ENCODE measurements around the gene PAK1. TPM values are rescaled to one million over a fixed set of nuclear protein-coding genes. Genes with fewer than 3 reads are reported as not detected.

Gene PAK1
- total and polyA plus RNA-seq, 10 of the 15 experiments (the other 5 are each of a cell fraction or from before 2014, with no cell fraction given): 43.8 to 321 (median 110) TPM

DNA sequence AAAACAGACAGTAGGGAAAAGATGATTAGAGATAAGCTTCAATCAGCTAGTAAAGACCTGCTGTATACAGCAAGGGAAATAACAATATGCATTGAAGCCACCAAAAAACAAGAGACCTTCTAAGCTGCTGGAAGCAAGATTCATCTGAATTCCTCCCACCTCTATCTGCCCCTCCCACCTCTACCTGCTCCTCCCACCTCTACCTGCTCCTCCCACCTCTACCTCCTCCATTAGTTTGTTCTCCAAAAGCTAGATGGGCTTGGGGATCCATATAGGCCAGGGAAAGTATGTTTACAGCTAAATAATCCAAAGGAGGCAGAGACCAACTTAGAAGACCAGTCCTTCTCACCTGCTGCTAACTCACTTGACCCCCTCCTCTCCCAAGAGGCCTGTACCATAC is 33.2 kb downstream of the PAK1 start (continued):
- TF ChIP-seq, protein P1, sequence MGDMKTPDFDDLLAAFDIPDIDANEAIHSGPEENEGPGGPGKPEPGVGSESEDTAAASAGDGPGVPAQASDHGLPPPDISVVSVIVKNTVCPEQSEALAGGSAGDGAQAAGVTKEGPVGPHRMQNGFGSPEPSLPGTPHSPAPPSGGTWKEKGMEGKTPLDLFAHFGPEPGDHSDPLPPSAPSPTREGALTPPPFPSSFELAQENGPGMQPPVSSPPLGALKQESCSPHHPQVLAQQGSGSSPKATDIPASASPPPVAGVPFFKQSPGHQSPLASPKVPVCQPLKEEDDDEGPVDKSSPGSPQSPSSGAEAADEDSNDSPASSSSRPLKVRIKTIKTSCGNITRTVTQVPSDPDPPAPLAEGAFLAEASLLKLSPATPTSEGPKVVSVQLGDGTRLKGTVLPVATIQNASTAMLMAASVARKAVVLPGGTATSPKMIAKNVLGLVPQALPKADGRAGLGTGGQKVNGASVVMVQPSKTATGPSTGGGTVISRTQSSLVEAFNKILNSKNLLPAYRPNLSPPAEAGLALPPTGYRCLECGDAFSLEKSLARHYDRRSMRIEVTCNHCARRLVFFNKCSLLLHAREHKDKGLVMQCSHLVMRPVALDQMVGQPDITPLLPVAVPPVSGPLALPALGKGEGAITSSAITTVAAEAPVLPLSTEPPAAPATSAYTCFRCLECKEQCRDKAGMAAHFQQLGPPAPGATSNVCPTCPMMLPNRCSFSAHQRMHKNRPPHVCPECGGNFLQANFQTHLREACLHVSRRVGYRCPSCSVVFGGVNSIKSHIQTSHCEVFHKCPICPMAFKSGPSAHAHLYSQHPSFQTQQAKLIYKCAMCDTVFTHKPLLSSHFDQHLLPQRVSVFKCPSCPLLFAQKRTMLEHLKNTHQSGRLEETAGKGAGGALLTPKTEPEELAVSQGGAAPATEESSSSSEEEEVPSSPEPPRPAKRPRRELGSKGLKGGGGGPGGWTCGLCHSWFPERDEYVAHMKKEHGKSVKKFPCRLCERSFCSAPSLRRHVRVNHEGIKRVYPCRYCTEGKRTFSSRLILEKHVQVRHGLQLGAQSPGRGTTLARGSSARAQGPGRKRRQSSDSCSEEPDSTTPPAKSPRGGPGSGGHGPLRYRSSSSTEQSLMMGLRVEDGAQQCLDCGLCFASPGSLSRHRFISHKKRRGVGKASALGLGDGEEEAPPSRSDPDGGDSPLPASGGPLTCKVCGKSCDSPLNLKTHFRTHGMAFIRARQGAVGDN (IDR thresholded peaks at IDR 0.05): no peak
- TF ChIP-seq TAF1 (IDR thresholded peaks at IDR 0.05; ENCODE audit: borderline replicate concordance, low read depth, low read length) (no peak), ZBTB33 (IDR thresholded peaks at IDR 0.05) (no peak)

- RAD21 ChIA-PET (ENCODE audit: unreplicated experiment): interaction anchor here (0.8 to 4.9 kb wide), 7 partner anchors 10 to 33 kb away, joined by 3 to 28 read pairs (median 4); no protein-coding TSS in a partner anchor
- no peak overlapping the region for H2AFZ ChIP-seq (ENCODE audit: control insufficient read depth, low read depth, low read length)
- DNase-seq (ENCODE audit: low read depth, low spot score): no peak
- BruUV-seq (replicated peaks): no TSS peak
- SMC1A ChIA-PET (ENCODE audit: uncharacterized antibody, unreplicated experiment): interaction anchor here (0.7 to 4.7 kb wide), 13 partner anchors 8 to 41 kb away, joined by 3 to 28 read pairs (median 5); no protein-coding TSS in a partner anchor
- H3K4me2 ChIP-seq (ENCODE audit: control insufficient read depth, insufficient read depth): peak overlapping the region; percentile 53
- CTCF ChIA-PET: interaction anchor here (0.8 to 2.1 kb wide), 7 partner anchors 9 to 34 kb away, joined by 3 to 10 read pairs (median 5); no protein-coding TSS in a partner anchor
- H3K27ac ChIP-seq (ENCODE audit: control insufficient read depth, insufficient read depth): peak overlapping the region; percentile 67
- peaks cover 74% of the 10 kb centered on the region for H3K79me2 ChIP-seq (ENCODE audit: control insufficient read depth, insufficient read depth, low read length)
- no peak overlapping the region for H3K4me3 ChIP-seq
- no peaks in the 10 kb centered on the region for H3K27me3 ChIP-seq (replicated peaks in 1 of 2; ENCODE audit: control insufficient read depth in 2 of 2, insufficient read depth in 2 of 2, low read length in 1 of 2)
- 0% methylated on average over 2 of the region's 2 CpGs for WGBS (ENCODE audit: insufficient coverage, insufficient replicate concordance, low lambda C conversion rate, missing lambda C conversion rate)
- intact Hi-C loops (cut with micrococcal nuclease; ENCODE audit: unreplicated experiment) (no loop called here), in situ Hi-C loops (cut with MboI) (no loop called here)
- H4K20me1 ChIP-seq (ENCODE audit: control insufficient read depth, insufficient read depth): no peaks in the 10 kb centered on the region
- H3K36me3 ChIP-seq (ENCODE audit: control insufficient read depth in 2 of 2, insufficient read depth in 2 of 2, low read length in 1 of 2): no peaks in the 10 kb centered on the region; a peak in 1 of 4 replicates
- POLR2A ChIA-PET: interaction anchor here (1.2 to 5.5 kb wide), 4 partner anchors 10 to 27 kb away, joined by 3 to 33 read pairs (median 18); no protein-coding TSS in a partner anchor
- H3K9me3 ChIP-seq (replicated peaks; ENCODE audit: control insufficient read depth, insufficient read depth, low read length): no peaks in the 10 kb centered on the region
- FAIRE-seq: no peak
- peaks cover 51% of the 10 kb centered on the region for H3K4me1 ChIP-seq (ENCODE audit: control insufficient read depth, insufficient read depth, low read length)
- peak; percentile 37 for ATAC-seq
- H3K9ac ChIP-seq (ENCODE audit: control insufficient read depth, insufficient read depth, low read length): no peak overlapping the region
- TF ChIP-seq IRF3 (IDR thresholded peaks at IDR 0.05) (no peak), TBL1XR1 (IDR thresholded peaks at IDR 0.05; ENCODE audit: low read depth, low read length) (no peak), NBN (IDR thresholded peaks at IDR 0.05) (no peak), RAD21 (IDR thresholded peaks at IDR 0.05; ENCODE audit: insufficient read depth, low read depth, low read length) (no peak)
- TF ChIP-seq, protein P2, sequence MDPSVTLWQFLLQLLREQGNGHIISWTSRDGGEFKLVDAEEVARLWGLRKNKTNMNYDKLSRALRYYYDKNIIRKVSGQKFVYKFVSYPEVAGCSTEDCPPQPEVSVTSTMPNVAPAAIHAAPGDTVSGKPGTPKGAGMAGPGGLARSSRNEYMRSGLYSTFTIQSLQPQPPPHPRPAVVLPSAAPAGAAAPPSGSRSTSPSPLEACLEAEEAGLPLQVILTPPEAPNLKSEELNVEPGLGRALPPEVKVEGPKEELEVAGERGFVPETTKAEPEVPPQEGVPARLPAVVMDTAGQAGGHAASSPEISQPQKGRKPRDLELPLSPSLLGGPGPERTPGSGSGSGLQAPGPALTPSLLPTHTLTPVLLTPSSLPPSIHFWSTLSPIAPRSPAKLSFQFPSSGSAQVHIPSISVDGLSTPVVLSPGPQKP (IDR thresholded peaks at IDR 0.05; ENCODE audit: low read depth, low read length): no peak
- TF ChIP-seq, protein P3, sequence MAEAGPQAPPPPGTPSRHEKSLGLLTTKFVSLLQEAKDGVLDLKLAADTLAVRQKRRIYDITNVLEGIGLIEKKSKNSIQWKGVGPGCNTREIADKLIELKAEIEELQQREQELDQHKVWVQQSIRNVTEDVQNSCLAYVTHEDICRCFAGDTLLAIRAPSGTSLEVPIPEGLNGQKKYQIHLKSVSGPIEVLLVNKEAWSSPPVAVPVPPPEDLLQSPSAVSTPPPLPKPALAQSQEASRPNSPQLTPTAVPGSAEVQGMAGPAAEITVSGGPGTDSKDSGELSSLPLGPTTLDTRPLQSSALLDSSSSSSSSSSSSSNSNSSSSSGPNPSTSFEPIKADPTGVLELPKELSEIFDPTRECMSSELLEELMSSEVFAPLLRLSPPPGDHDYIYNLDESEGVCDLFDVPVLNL (IDR thresholded peaks at IDR 0.05; ENCODE audit: low read depth, low read length): no peak
These were observed 35.4 kb downstream of the PAK1 start for GRCh38 chr11:77438487-77438886.

Data from GM12878 (cell line).